Spleen (tissue), 11 donors: ENCODE results near the gene ZNF644. TPM values are rescaled to one million over a fixed set of nuclear protein-coding genes. Genes with fewer than 3 reads are reported as not detected.

Experiments
- DNase-seq: peaks from one replicate; pipeline ENCODE4 v3.0.0-alpha.2; 2020
- H3K27ac ChIP-seq, 8 donors: fragments of 200-600 bp; sonication (generic) in 7 of 8; 1 replicate in 4 of 8; 2 replicates in 4 of 8; pipeline versions ENCODE4 v1.5.0 to v1.8.0; 2016 to 2021; ENCODE audit warnings: inconsistent platforms in 4 of 8, mild to moderate bottlenecking in 4 of 8, moderate library complexity in 1 of 8
- H3K27me3 ChIP-seq, 7 donors: fragments of 200-600 bp; sonication (generic) in 6 of 7; replicated peaks in 1 of 7; 1 replicate in 4 of 7; 2 replicates in 3 of 7; pipeline versions ENCODE4 v1.5.0 to v1.8.0; 2016 to 2021; ENCODE audit warnings: inconsistent platforms in 3 of 7, mild to moderate bottlenecking in 1 of 7
- H3K36me3 ChIP-seq, 6 donors: fragments of 200-600 bp; sonication (generic) in 5 of 6; 1 replicate in 4 of 6; 2 replicates in 2 of 6; pipeline versions ENCODE4 v1.5.0 to v1.8.0; 2016 to 2021; ENCODE audit warnings: inconsistent platforms in 2 of 6
- H3K4me1 ChIP-seq, 6 donors: fragments of 200-600 bp; sonication (generic) in 5 of 6; 1 replicate in 3 of 6; 2 replicates in 3 of 6; pipeline versions ENCODE4 v1.5.0 to v1.8.0; 2016 to 2021; ENCODE audit warnings: inconsistent platforms in 3 of 6
- H3K4me3 ChIP-seq, 8 donors: fragments of 200-600 bp; sonication (generic) in 7 of 8; 1 replicate in 4 of 8; 2 replicates in 4 of 8; pipeline versions ENCODE4 v1.5.0 to v1.8.0; 2016 to 2021; ENCODE audit warnings: inconsistent platforms in 4 of 8, mild to moderate bottlenecking in 4 of 8, moderate library complexity in 2 of 8
- H3K9me3 ChIP-seq, 8 donors: fragments of 200-600 bp; sonication (generic) in 7 of 8; 1 replicate in 4 of 8; 2 replicates in 4 of 8; pipeline versions ENCODE4 v1.5.0 to v1.8.0; 2016 to 2021; ENCODE audit warnings: inconsistent platforms in 4 of 8
- CTCF ChIP-seq, 11 experiments: fragments of 200-600 bp in 7 of 11; fragments of 450-650 bp in 4 of 11; sonication (generic) in 4 of 11; IDR thresholded peaks in 8 of 11; conservative IDR thresholded peaks in 3 of 11; 1 replicate in 7 of 11; 2 replicates in 4 of 11; pipeline versions ENCODE4 v1.4.0 to v1.8.0; 2016 to 2021; ENCODE audit warnings: antibody characterized with exemption in 11 of 11, inconsistent platforms in 4 of 11, mild to moderate bottlenecking in 1 of 11
- POLR2A ChIP-seq, 3 donors: fragments of 450-650 bp; IDR thresholded peaks; one replicate each; pipeline ENCODE4 v1.5.1; 2017; ENCODE audit warnings: antibody characterized with exemption in 3 of 3, mild to moderate bottlenecking in 1 of 3
- POLR2AphosphoS5 ChIP-seq, 3 donors: sonication (generic); formaldehyde crosslinking; IDR thresholded peaks; one replicate each; pipeline ENCODE4 v1.5.1; 2017; ENCODE audit warnings: antibody characterized with exemption in 3 of 3
- WGBS, 5 donors: extraction: QIAGEN DNeasy Blood & Tissue Kit in 3 of 5; methylation state at CpG; one replicate each; pipeline versions ENCODE4 v1.1.5 to v1.1.7; 2013 to 2018; 5-methylcytosine and 5-hydroxymethylcytosine counted together
- intact Hi-C: fragments of 100-400 bp; cut with DNase I; formaldehyde crosslinking; loops from one replicate; pipeline ENCODE4 v1.15.0; 2023; ENCODE audit warnings: low total_unique reads
- polyA plus RNA-seq, 3 donors: library from polyadenylated mRNA; stranded (reverse); fragments of 200-250 nt; gene quantifications; one replicate each; pipeline ENCODE4 v1.2.1, GENCODE V29; 2013
- total RNA-seq, 7 donors: library from RNA; depleted of rRNA in 3 of 7; stranded (reverse); fragments of >200 nt in 3 of 7; fragmentation: NEBNext Ultra II Directional in 4 of 7; extraction: Animal tissue kit (Norgen Biotek cat#: 25700) in 4 of 7; gene quantifications; one replicate each; pipeline versions ENCODE4 v1.1.0 to v1.2.1, GENCODE V29; 2016 to 2021
- donor health status: healthy with polysubstance abuse.
- donor health status: DM: no; HTN: no; CAD: no; lungs with moderate emphysema.
- donor health status: DM: no; HTN: no; CAD: no.
- donor health status: Bipolar disorder and iron deficiency.
- donor health status: healthy.
- donor health status: DM: no; HTN: no; CAD: no.
- donor health status: DM: yes; HTN: yes; CAD: no.

Gene ZNF644
- total and polyA plus RNA-seq, 10 donors: 21.6 to 89.6 (median 70.5) TPM

- H3K9me3 ChIP-seq: no peaks in the 10 kb centered on the region
- DNase-seq: no peak
- 91 to 99% (median 95%) methylated on average over 3 of the region's 3 CpGs for WGBS, 5 donors
- intact Hi-C loops: no loop called here
- H3K27ac ChIP-seq: no peak overlapping the region
- H3K4me3 ChIP-seq: no peak overlapping the region
- no peak for TF ChIP-seq POLR2A (IDR thresholded peaks at IDR 0.05)
- TF ChIP-seq CTCF (IDR thresholded peaks at IDR 0.05 in 8 of 11, conservative IDR thresholded peaks at IDR 0.05 in 3 of 11): no peak
- TF ChIP-seq POLR2AphosphoS5 (IDR thresholded peaks at IDR 0.05): no peak
- peaks cover 5 to 83% (median 46%) of the 10 kb centered on the region in 6 donors for H3K4me1 ChIP-seq
- no peaks in the 10 kb centered on the region for H3K27me3 ChIP-seq
- peaks cover 0 to 16% (median 1%) of the 10 kb centered on the region in 6 donors for H3K36me3 ChIP-seq
Measured at GRCh38 chr1:90922202-90922601, 99.6 kb downstream of the ZNF644 start.

- 83 to 90% (median 85%) methylated on average over 1 of the region's 1 CpG for WGBS, 5 donors
Measured at GRCh38 chr1:90919900-90920299, 101.9 kb downstream of the ZNF644 start.

GRCh38 chr1:90919190-90919719 is 102.6 kb downstream of the ZNF644 start:
- H3K27ac ChIP-seq: no peak overlapping the region
- no peak for DNase-seq
- no peak for TF ChIP-seq POLR2A (IDR thresholded peaks at IDR 0.05)
- TF ChIP-seq CTCF (IDR thresholded peaks at IDR 0.05 in 8 of 11, conservative IDR thresholded peaks at IDR 0.05 in 3 of 11): no peak
- TF ChIP-seq POLR2AphosphoS5 (IDR thresholded peaks at IDR 0.05): no peak
- H3K4me3 ChIP-seq: no peak overlapping the region
- 72 to 88% (median 80%) methylated on average over 1 of the region's 1 CpG for WGBS, 5 donors
- intact Hi-C loops: no loop called here
- no peaks in the 10 kb centered on the region for H3K9me3 ChIP-seq
- H3K4me1 ChIP-seq: peaks cover 5 to 54% (median 34%) of the 10 kb centered on the region in 6 donors
- H3K36me3 ChIP-seq: peaks cover 0 to 38% (median 8%) of the 10 kb centered on the region in 6 donors
- no peaks in the 10 kb centered on the region for H3K27me3 ChIP-seq

More at GRCh38 chr1:90919900-90920299, 101.9 kb downstream of the ZNF644 start:
- no peaks in the 10 kb centered on the region for H3K9me3 ChIP-seq
- H3K27me3 ChIP-seq: no peaks in the 10 kb centered on the region
- no peak overlapping the region for H3K4me3 ChIP-seq
- peaks cover 5 to 60% (median 41%) of the 10 kb centered on the region in 6 donors for H3K4me1 ChIP-seq
- peaks cover 0 to 32% (median 8%) of the 10 kb centered on the region in 6 donors for H3K36me3 ChIP-seq
- intact Hi-C loops: no loop called here
- no peak for DNase-seq
- H3K27ac ChIP-seq: no peak overlapping the region
- no peak for TF ChIP-seq POLR2A (IDR thresholded peaks at IDR 0.05)
- TF ChIP-seq CTCF (IDR thresholded peaks at IDR 0.05 in 8 of 11, conservative IDR thresholded peaks at IDR 0.05 in 3 of 11): no peak
- TF ChIP-seq POLR2AphosphoS5 (IDR thresholded peaks at IDR 0.05): no peak

GRCh38 chr1:90911353-90911752 is 110.5 kb downstream of the ZNF644 start:
- no peaks in the 10 kb centered on the region for H3K27me3 ChIP-seq
- 67 to 86% (median 84%) methylated on average over 1 of the region's 1 CpG for WGBS, 5 donors
- TF ChIP-seq CTCF (IDR thresholded peaks at IDR 0.05 in 8 of 11, conservative IDR thresholded peaks at IDR 0.05 in 3 of 11) (no peak), POLR2AphosphoS5 (IDR thresholded peaks at IDR 0.05) (no peak), POLR2A (IDR thresholded peaks at IDR 0.05) (no peak)
- H3K9me3 ChIP-seq: no peaks in the 10 kb centered on the region
- H3K4me3 ChIP-seq: no peak overlapping the region
- no peak overlapping the region for H3K27ac ChIP-seq
- H3K4me1 ChIP-seq: no peaks in the 10 kb centered on the region
- H3K36me3 ChIP-seq: peaks cover 0 to 53% (median 9%) of the 10 kb centered on the region in 6 donors
- intact Hi-C loops: no loop called here
- no peak for DNase-seq
